HTR-8/SVneo (cell line): Measurements from ENCODE around the gene SCD5.
"Not testable (repeated sequence)": the region's sequence is repeated elsewhere in the genome, so short reads cannot be mapped to it uniquely, and the experiment has no call there.

Experiments used
- DNase-seq: peaks from one replicate; pipeline ENCODE4 v3.0.0; 2011; ENCODE audit warnings: low spot score, mixed read lengths; ENCODE audit not compliant: insufficient read length
- FAIRE-seq: peaks from 2 replicates; lab custom pipeline; 2011; peaks lifted over from hg19 to GRCh38; lab: Jason Lieb, UNC

The SCD5 gene

GRCh38 chr4:82798168-82799005 lies at the start of gene SCD5:
SCD5 (minus strand) TSS chr4:82798796; CDS start chr4:82798537, 259 bp downstream.
- FAIRE-seq (no peak), DNase-seq (peak; percentile 70)

- FAIRE-seq (no peak), DNase-seq (peak; percentile 3)
Measured at GRCh38 chr4:82842593-82842992, 44.0 kb upstream of the SCD5 start.

GRCh38 chr4:82839624-82840023 lies 41.0 kb upstream of the SCD5 start:
- DNase-seq (no peak), FAIRE-seq (no peak)

DNA sequence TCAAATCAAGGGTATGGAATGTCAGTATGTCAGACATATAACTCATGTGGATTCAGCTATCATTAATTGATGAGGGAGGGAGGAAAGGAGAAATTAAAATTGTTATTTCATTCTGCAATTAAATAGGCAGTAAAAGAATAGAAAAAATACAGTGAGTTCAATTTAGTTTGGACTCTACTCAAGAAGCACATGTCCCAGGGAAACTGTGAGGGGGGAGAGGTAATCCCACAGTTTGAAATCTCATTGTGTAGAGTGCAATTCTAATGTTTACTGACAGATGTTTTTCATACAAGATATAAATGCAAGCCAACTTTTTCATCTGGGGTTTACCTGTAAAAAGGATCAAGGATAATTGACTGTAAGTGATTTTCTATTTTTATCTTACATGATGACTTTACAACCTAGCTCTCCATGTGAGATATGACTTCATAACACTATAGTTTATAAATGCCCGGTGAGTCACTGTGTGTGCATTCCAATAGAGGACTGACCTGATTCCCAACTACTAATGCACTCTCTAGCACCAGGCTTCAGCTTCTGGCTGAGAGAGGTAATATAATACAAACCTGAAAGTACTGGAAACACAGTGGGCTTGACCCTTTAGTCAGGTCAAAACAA lies 35.2 kb upstream of the SCD5 start:
- FAIRE-seq (no peak), DNase-seq (peak; percentile 27)

DNA sequence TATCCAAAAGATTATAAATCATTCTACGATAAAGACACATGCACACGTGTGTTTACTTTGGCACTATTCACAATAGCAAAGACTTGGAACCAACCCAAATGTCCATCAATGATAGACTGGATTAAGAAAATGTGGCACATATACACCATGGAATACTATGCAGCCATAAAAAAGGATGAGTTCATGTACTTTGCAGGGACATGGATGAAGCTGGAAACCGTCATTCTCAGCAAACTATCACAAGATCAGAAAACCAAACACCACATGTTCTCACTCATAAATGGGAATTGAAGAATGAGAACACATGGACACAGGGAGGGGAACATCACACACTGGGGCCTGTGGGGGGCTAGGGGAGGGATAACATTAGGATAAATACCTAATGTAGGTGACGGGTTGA lies 34.5 kb upstream of the SCD5 start:
- not testable (repeated sequence) for DNase-seq

GRCh38 chr4:82825425-82825824 lies 26.8 kb upstream of the SCD5 start:
- FAIRE-seq (no peak), DNase-seq (no peak)

More for the DNA sequence above, 34.5 kb upstream of the SCD5 start:
- not testable (repeated sequence) for FAIRE-seq

DNA sequence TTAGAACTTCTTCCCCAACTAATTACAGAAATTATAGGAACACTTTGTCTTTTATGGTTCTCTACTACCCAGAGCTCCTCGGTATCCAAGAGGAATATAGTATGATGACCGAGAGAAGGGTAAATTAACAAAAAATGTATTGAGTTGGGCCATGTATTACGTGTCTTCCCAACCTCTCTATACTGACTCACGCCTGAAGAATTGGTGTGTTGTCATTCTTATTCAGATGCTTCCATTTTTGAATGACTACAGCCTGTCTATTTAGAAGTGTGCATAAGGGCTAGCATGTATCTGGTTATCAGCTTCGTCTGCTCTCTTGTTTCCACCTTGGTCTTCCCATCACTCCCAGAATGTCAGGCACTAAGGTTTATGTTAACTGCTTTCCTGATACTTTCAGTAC lies 24.5 kb upstream of the SCD5 start:
- DNase-seq (no peak), FAIRE-seq (no peak)

- DNase-seq, result no peak
- no peak for FAIRE-seq
Measured at GRCh38 chr4:82820689-82821088, 22.1 kb upstream of the SCD5 start.

- no peak for FAIRE-seq
Measured at GRCh38 chr4:82818664-82819662, 20.4 kb upstream of the SCD5 start.

DNA sequence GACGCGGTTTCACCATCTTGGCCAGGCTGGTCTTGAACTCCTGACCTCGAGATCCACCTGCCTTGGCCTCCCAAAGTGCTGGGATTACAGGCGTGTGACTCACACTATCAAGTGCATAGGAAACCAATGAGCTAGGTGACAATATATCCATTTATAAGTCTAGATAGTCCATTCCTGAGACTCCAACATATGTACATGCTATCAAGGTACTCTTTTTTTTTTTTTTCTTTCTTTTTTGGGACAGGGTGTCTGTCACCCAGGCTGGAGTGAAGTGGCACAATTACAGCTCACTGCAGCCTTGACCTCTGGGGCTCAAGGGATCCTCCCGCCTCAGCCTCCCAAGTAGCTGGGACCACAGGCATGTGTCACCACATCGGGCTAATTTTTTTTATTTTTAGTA lies 18.3 kb upstream of the SCD5 start:
- not testable (repeated sequence) for FAIRE-seq, DNase-seq

More at GRCh38 chr4:82818664-82819662, 20.4 kb upstream of the SCD5 start:
- DNase-seq, result no peak

GRCh38 chr4:82814034-82814433 lies 15.4 kb upstream of the SCD5 start:
- DNase-seq (no peak), FAIRE-seq (no peak)

DNA sequence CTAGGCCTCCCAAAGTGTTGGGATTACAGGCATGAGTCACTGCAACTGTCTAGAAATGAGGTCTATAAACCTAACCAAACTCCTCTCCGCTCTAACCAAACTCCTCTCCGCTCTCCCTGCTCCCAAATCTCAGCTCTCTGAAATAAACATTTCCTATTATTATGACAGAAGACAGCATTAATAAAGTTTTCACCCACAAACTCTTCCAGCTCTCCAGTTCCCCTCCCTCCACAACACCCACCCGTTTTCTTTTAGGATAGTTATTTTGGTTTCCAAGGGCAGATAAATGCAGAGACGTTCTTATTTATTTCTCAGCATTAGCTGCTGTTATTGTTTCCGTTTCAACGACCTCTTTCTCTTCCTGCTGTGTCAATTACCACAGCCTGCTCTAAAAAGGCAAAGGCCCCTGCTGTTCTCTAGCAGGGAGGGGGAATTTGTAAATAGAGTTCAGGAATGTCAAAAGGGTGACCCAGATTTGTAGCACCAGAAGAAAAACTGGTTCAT lies 13.3 kb upstream of the SCD5 start:
- no peak for DNase-seq
- FAIRE-seq, result no peak

GRCh38 chr4:82811392-82811791 lies 12.8 kb upstream of the SCD5 start:
- FAIRE-seq, result no peak
- DNase-seq, result no peak

DNA sequence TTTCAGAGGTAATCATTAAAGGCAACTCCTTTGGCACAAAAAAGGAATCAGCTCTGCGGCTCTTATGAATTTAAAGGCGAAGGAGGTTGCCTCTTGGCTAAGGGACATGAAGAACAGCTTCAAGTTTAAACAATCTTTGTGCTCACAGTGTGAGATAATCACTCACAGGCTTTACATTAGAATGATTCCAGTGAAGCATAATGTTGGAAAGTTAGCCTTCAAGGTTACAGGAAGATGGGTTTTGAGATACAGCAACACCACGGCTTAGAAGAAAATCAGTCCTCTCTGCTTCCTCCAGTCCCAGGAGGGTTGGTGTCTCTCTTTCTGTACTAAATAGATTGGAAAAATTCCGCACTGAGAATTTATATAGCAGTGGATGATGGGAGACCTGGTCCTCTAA lies 11.6 kb upstream of the SCD5 start:
- DNase-seq (no peak), FAIRE-seq (no peak)

DNA sequence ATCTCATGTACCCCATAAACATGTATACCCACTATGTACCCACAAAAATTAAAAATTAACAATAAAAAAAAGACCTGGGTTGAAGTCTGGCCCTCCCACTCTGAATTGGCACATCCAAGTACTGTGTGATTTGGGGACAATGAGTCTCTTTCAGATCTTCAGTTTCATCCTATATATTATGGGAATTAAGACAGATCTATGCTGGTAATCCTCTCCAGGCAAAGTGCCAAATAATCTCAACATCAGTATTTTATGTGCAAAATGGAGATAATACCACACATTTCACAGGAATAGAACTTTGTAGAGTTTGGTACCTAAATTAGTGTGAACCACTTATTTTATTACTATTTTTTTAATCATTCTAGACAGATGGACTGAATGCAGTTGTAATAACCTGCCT lies 11.0 kb upstream of the SCD5 start:
- DNase-seq (no peak), FAIRE-seq (no peak)

- FAIRE-seq (no peak), DNase-seq (no peak)
Measured at GRCh38 chr4:82803746-82804145, 5.2 kb upstream of the SCD5 start.

DNA sequence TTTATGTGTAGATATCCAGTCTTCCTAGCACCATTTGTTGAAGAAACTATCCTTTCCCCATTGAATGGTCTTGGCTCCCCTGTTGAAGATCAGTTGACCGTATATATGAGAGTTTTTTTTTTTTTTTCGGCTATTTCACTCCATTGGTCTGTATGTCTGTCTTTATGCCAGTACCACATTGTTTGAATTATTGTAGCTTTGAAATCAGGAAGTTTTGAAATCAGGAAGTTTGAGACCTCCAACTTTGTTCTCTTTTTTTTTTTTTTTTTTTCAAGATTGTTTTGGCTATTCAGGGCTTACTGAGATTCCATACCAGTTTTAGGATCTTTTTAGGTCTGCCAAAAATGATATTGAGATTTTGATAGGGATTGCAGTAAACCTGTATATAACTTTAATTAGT lies 4.3 kb upstream of the SCD5 start:
- DNase-seq (no peak), FAIRE-seq (no peak)

DNA sequence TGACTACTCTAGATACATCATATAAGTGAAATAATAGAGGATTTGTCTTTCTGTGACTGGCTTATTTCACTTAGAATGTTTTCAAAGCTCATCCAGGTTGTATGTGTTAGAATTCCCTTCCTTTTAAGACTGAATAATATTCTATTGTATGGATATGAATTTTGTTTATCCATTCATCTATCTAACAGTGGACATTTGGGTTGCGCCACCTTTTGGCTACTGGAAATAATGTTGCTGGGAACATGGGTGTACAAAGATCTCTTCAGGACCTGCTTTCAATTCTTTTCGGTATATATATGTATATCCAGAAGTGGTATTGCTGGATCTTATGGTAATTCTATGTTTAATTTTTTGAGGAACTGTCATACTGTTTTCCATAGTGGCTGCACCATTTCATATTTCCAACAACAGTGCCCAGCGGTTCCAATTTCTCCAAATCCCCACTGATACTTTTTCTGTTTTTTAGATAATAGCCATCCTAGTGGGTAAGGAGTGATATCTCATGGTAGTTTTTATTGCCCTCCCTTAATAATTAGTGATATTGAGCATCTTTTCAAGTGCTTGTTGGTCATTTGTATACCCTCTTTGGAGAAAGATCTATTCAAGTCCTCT lies 3.4 kb upstream of the SCD5 start:
- no peak for DNase-seq
- no peak for FAIRE-seq

- no peak for FAIRE-seq
- no peak for DNase-seq
Measured at GRCh38 chr4:82799006-82799881, 648 bp upstream of the SCD5 start.
